GM19468 (cell line): ENCODE measurements around the gene HERC5.
"Not testable (repeated sequence)": the region's sequence is repeated elsewhere in the genome, so short reads cannot be mapped to it uniquely, and the experiment has no call there.

Source experiments
- ATAC-seq: cut with Tn5 transposase; IDR thresholded peaks from one replicate; pipeline ENCODE4 v1.9.1; 2021; ENCODE audit warnings: mild to moderate bottlenecking, moderate library complexity, moderate number of reproducible peaks; ENCODE audit not compliant: unreplicated experiment; ENCODE audit errors: extremely low read depth

HERC5 gene

DNA sequence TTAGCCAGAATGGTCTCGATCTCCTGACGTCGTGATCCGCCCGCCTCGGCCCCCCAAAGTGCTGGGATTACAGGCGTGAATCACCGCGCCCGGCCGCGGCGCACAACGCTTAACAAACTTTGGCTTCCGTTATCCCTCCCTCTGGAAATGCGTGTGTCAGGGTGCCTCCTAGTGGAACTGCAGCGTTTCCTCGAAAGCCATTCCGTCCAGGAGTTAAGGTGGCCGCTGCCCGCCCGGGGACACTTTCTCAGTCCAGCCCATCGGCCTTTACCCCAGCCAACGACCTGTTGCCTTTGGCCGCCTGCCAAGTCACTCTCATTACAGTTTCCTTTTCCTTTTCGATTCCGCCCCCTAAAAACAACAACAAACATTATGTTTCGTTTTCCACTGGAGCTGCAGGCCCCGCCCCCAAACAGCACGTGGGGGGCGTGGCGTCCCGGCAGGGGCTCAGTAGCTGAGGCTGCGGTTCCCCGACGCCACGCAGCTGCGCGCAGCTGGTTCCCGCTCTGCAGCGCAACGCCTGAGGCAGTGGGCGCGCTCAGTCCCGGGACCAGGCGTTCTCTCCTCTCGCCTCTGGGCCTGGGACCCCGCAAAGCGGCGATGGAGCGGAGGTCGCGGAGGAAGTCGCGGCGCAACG is at the start of gene HERC5:
HERC5 (plus strand) TSS at position 450 of the 637 bp plus-strand sequence; CDS start at position 601, 151 bp downstream.
- ATAC-seq = peak; percentile 90

DNA sequence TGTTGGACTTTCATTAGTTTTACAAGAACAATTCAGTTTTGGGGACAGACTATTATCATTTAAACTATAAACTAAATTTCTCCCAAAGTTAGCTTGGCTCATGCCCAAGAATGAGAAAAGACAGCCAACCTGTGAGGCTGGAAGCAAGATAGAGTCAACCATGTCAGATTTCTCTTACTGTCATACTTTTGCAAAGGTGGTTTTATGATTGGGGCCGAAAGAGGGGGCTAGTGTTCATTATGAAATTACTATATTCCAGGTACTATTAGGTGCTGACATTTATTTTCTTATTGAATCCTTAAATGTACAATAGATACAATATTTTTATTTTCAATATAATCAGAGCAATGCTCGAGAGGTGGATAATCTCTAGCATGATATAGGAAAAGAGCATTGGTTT is 47.7 kb upstream of the HERC5 start:
- no peak for ATAC-seq

DNA sequence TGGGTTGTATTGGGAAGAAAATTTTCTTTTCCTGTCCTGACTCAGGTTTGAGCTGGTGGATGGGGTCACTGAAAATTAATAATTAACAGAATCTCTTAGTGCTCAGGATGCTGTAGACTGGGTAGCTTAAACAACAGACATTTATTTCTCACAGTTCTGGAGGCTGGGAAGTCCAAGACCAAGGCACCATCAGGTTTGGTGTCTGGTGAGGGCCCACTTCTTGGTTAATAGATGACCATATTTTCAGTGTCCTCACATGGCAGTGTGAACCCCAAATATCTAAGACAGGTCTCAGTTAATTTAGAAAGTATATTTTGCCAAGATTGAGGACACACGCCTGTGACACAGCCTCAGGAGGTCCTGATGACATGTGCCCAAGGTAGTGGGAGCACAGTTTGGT is 47.1 kb upstream of the HERC5 start:
- ATAC-seq = no peak

DNA sequence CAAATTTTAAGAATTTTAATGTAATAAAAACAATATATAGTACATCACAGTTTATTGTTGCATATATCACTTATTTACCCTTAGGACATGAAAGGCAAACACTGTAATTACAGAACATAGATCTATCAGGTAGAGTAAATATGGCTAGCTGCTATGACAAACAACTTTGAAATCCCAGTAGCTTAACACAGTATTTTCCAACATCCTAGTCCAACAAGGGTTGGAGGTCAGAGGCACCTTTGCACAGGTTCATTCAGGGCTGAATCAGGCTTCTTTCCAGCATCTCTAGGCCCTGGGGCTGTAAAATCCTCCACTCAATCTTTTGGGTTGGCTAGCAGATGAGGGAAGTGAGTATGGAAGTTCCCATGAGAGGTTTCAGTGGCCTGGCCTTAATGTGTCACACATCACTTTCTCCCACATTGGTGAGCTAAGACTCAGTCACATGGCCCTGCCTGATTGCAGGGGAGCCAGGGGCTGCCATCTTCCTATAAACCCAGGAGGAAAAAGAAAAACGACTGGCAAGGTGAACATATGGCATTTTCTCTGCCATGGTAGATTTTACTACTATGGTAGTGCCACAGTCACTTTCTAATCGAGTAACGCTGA is 45.3 kb upstream of the HERC5 start:
- no peak for ATAC-seq

GRCh38 chr4:88413801-88414200 is 43.1 kb upstream of the HERC5 start:
- no peak for ATAC-seq

- no peak for ATAC-seq
These were observed 42.2 kb upstream of the HERC5 start for GRCh38 chr4:88414755-88415154.

- no peak for ATAC-seq
These were observed 40.9 kb upstream of the HERC5 start for GRCh38 chr4:88415982-88416381.

DNA sequence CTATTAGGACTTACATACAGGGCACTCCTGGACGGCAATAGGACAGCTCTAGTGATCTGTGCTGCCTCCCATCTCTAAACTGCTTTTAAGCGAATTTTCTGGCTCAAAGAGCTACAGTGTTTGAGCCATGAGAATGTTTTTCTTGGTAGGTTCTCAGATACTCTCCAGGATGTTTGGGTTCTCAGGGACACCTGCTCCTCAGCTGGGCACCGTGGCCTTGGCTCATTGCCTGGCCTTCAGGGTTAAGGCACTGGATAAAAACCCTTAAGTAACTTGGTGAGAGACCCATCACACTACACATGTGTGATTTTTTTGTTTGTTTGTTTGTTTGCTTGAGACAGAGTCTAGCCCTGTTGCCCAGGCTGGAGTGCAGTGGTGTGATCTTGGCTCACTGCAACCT is 38.5 kb upstream of the HERC5 start:
- no peak for ATAC-seq

- ATAC-seq = no peak
These were observed 37.0 kb upstream of the HERC5 start for GRCh38 chr4:88419874-88420273.

DNA sequence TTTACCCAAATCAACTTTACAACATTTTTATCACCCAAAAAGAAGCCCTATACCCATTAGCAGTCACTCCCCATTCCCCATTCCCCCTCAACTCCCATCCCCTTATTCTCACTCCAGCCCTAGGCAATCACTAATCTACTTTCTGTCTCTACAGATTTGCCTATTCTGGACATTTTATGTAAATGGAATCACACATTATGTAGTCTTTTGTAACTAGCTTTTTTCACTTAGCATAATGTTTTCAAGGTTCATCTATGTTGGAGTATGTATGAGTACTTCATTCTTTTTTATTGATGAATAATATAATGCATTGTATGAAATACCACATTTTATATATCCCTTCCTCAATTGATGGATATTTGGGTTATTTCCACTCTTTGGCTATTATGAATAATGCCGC is 36.1 kb upstream of the HERC5 start:
- no peak for ATAC-seq

DNA sequence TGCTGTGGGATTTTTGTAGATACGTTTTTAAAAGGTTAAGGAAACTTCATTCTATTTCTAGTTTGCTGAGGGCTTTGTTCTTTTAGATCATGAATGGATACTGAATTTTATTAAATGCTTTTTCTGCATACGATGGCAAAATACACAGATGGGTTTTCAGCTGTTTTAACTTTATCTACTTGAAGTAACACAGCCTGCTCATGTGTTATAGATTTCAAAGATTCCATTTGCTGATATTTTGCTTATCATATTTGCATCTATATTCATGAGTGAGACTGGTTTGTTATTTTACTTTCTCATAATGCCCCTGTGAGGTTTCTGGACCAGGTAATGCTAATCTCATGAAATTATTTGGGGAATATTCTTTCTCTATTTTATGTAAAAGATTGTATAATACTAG is 34.5 kb upstream of the HERC5 start:
- no peak for ATAC-seq

DNA sequence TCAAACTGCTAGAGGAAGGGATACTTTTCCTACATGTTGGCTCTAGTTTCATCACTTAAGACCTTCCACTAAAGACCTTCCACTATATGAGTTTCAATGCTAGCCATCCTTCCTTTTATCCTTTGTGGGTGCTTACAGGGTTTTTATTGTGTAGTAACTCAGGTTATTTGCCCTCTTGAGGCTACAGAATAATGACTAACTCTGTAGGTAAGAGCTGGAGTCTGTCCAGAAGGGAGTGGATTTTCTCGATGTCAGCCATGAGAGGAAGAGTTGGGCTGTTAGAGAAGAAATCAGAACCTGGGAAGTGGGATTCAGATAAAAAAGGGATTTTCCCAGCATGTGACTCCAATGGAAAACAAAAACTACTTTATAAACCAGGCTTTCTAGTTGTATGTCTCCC is 27.5 kb upstream of the HERC5 start:
- no peak for ATAC-seq

DNA sequence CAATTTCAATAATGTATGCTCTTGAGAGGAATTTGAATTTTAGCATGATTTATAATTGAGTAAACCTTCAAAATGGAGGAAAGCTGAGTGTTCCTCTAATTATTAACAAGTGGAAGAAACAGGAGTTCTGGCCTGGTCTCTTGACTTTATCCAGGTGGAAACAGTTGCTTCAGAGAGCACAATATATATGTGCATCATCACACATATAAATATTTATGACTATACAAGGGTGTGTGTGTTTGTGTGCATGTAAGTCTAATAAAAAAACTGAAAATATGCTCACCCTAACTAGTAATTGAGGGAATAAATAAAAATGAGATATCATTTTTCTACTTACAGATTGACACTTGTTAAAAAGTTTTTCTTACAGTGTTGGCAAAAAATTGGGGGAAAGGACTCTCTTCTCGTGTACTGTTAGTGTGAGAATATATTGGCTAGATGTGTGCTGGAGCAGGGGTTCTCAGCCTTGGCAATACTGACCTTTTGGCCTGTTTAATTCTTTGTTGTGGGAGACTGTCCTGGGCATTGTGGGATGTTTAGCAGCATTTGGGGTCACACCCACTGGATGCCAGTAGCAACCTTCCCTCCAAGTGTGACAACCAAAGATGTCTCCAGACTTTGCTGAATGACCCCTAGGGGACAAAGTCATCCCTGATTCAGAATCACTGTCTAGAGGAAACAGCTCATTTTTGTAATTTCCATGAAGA is 20.8 kb upstream of the HERC5 start:
- no peak for ATAC-seq

- not testable (repeated sequence) for ATAC-seq
These were observed 19.0 kb upstream of the HERC5 start for GRCh38 chr4:88437873-88438272.

- no peak for ATAC-seq
These were observed 17.7 kb upstream of the HERC5 start for GRCh38 chr4:88439161-88439760.

- ATAC-seq = no peak
These were observed 16.8 kb upstream of the HERC5 start for GRCh38 chr4:88440146-88440545.

DNA sequence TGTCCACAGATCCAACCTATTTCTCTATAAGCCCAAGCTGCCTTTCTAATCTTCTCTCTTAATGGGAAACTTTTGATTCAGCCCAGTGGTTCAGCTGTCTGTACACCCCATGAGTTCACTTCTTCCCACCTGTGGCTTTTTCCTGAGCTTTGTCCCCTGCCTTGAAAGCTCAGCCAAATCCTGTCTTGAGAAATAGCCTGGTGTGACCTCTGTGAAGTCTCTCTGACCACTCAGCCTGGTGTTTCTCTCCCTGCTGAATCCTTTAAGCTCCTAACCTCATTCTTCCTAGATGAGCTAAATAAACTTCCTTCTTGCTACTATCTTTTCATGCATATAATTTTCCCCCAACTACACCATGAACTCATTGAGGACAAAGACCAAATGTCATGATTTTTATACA is 15.2 kb upstream of the HERC5 start:
- ATAC-seq = no peak

GRCh38 chr4:88442689-88443191 is 14.2 kb upstream of the HERC5 start:
- ATAC-seq = no peak

DNA sequence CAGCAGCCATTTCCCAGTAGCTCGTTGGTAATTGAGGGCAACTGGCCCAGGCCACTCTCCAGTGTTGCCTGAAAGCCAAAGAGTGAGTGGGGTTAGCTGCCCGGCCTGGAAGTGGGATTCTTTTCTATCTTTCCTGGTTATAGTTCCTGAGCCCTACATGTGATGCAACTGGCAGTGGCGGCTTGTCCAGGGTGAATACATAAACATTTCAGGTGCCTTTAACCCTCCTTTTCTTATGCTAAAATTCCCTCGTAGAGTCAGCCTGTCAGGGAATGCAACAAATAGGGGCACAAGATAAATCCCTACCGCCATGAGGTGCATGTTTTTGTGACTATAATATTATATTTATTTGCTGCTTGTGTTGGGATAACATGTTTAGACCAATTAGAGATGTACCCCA is 13.4 kb upstream of the HERC5 start:
- ATAC-seq = no peak

DNA sequence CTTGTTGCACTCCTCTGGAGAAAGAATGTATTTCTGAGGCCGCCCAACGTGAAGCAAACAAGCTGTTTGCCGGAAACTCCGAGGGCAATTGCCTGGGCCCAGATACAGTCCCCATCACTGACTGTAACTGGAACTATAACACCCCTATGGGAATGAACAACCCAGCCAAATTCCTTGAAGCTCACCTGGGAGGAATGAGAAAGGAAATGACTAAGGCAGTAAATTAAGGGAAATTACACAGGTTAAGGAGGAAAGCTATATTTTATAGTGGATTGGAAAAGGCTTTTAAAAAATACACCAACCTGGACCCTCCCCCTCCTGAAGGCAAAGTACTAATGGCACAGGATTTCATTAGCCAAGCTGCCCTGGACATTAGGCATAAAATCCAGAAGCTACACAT is 11.7 kb upstream of the HERC5 start:
- ATAC-seq = no peak

- ATAC-seq = no peak
These were observed 10.8 kb upstream of the HERC5 start for GRCh38 chr4:88446124-88446523.
